Loucy (cell line): ENCODE data around the gene UBL7.

Experiments
- CTCF ChIP-seq: fragments of 200-600 bp; sonication (generic); conservative IDR thresholded peaks from 2 replicates; pipeline ENCODE4 v1.5.1; 2014; ENCODE audit warnings: mild to moderate bottlenecking, antibody characterized with exemption, low read length
- EZH2phosphoT487 ChIP-seq: fragments of 200-600 bp; IDR thresholded peaks from 2 replicates; pipeline ENCODE4 v1.6.1; 2018; ENCODE audit warnings: antibody characterized with exemption, mild to moderate bottlenecking, moderate library complexity, borderline replicate concordance

- TF ChIP-seq CTCF, result no peak
- no peak for TF ChIP-seq EZH2phosphoT487
These were observed 29.4 kb upstream of the UBL7 start for GRCh38 chr15:74490339-74490689.
